Vagina (tissue), 2 donors: ENCODE data around the gene DKKL1. TPM values are rescaled to one million over a fixed set of nuclear protein-coding genes. Genes with fewer than 3 reads are reported as not detected.

Experiments used
- DNase-seq, 2 donors: peaks; one replicate each; pipeline ENCODE4 v3.0.0-alpha.2; 2017; ENCODE audit errors: extremely low spot score in 2 of 2
- H3K27ac ChIP-seq: fragments of 200-600 bp; sonication (generic); one replicate; pipeline ENCODE4 v1.5.1; 2019
- H3K27me3 ChIP-seq: fragments of 200-600 bp; sonication (generic); one replicate; pipeline ENCODE4 v1.5.1; 2019
- H3K36me3 ChIP-seq, 2 donors: fragments of 200-600 bp; sonication (generic); one replicate each; pipeline ENCODE4 v1.5.1; 2017 to 2019
- H3K4me1 ChIP-seq: fragments of 200-600 bp; sonication (generic); one replicate; pipeline ENCODE4 v1.5.1; 2019
- H3K4me3 ChIP-seq, 2 donors: fragments of 200-600 bp; sonication (generic); 1 replicate in 1 of 2; 2 replicates in 1 of 2; pipeline ENCODE4 v1.5.1; 2016 to 2019
- H3K9me3 ChIP-seq: fragments of 200-600 bp; sonication (generic); one replicate; pipeline ENCODE4 v1.5.1; 2019
- CTCF ChIP-seq, 3 experiments: fragments of 450-650 bp in 2 of 3; fragments of 200-600 bp in 1 of 3; sonication (generic) in 1 of 3; IDR thresholded peaks; one replicate each; pipeline ENCODE4 v1.5.1; 2017 to 2019; ENCODE audit warnings: antibody characterized with exemption in 3 of 3, mild to moderate bottlenecking in 2 of 3, moderate library complexity in 2 of 3
- POLR2A ChIP-seq, 2 donors: fragments of 450-650 bp; IDR thresholded peaks; one replicate each; pipeline ENCODE4 v1.6.1; 2017; ENCODE audit warnings: antibody characterized with exemption in 2 of 2, mild to moderate bottlenecking in 2 of 2, moderate library complexity in 2 of 2
- POLR2AphosphoS5 ChIP-seq, 2 donors: sonication (generic); formaldehyde crosslinking; IDR thresholded peaks; one replicate each; pipeline ENCODE4 v1.9.0; 2017; ENCODE audit warnings: antibody characterized with exemption in 2 of 2, mild to moderate bottlenecking in 2 of 2, low read depth in 1 of 2; ENCODE audit not compliant: insufficient read depth in 1 of 2
- intact Hi-C: fragments of 100-400 bp; cut with DNase I; formaldehyde crosslinking; loops from one replicate; pipeline ENCODE4 v1.15.1; 2023
- total RNA-seq: library from RNA; depleted of rRNA; stranded (reverse); fragments of >200 nt; gene quantifications from one replicate; pipeline ENCODE4 v1.2.3, GENCODE V29; 2016

Gene DKKL1
- total RNA-seq, 1 donor from 2014 or later, result not detected

- no peaks in the 10 kb centered on the region for H3K27me3 ChIP-seq
- peaks cover 24% of the 10 kb centered on the region for H3K4me1 ChIP-seq
- intact Hi-C loops, result no loop called here
- no peaks in the 10 kb centered on the region for H3K9me3 ChIP-seq
- H3K36me3 ChIP-seq, result peaks cover 0 to 70% of the 10 kb centered on the region in 2 donors
- no peak overlapping the region for H3K4me3 ChIP-seq
- H3K27ac ChIP-seq, result no peak overlapping the region
- no peak for TF ChIP-seq CTCF (IDR thresholded peaks at IDR 0.05)
- TF ChIP-seq POLR2AphosphoS5 (IDR thresholded peaks at IDR 0.05; ENCODE audit: insufficient read depth in 1 of 2, low read depth in 1 of 2), result no peak
- TF ChIP-seq POLR2A (IDR thresholded peaks at IDR 0.05), result no peak
- DNase-seq, result no peak
Observed at GRCh38 chr19:49343123-49343522, 20.6 kb upstream of the DKKL1 start.

DNA sequence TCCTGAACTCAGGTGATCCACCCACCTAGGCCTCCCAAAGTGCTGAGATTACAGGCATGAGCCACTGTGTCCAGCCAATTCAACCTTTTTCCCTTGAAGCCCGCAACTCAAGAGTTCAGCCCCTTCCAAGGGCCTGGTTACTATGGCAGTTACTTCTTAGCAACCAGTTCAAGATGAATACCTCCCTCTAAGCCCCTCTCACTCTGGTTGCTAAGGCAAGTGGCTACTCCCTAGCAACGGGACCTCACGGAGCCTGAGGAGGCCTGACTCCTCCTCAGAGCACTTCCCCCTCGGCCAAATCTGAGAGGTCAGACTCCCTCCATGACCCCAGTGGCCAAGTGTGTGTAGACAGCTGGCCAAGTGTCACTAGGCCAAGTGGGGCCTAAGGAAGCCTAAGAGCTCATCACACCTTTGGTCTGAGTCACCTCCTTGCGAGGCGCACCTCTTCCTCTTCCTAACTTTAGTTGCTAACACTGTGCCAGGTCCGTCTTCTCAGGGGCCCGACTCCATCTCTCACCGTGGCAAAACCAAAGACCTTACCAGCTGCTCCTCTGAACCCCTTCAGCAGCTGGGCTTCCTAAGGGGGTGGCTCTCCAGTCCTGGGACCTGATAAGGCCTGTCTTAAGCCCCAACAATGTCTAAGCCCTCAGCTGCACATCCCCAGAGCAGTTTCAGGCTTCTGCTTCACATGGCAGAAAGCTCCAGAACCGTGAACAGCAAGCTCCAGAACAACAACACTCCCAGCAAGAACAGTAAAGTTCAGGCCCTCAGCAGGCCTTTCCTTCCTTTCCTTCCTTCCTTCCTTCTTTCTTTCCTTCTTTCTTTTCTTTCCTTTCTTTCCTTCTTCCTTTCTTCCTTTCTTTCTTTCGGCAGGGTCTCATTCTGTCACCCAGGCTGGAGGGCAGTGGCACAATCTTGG is 18.9 kb upstream of the DKKL1 start:
- peaks cover 0 to 83% of the 10 kb centered on the region in 2 donors for H3K36me3 ChIP-seq
- H3K27me3 ChIP-seq, result no peaks in the 10 kb centered on the region
- TF ChIP-seq POLR2A (IDR thresholded peaks at IDR 0.05) (no peak), POLR2AphosphoS5 (IDR thresholded peaks at IDR 0.05; ENCODE audit: insufficient read depth in 1 of 2, low read depth in 1 of 2) (no peak), CTCF (IDR thresholded peaks at IDR 0.05) (no peak)
- intact Hi-C loops, result no loop called here
- no peaks in the 10 kb centered on the region for H3K9me3 ChIP-seq
- DNase-seq, result no peak
- H3K4me1 ChIP-seq, result peaks cover 10% of the 10 kb centered on the region
- no peak overlapping the region for H3K27ac ChIP-seq
- no peak overlapping the region for H3K4me3 ChIP-seq

DNA sequence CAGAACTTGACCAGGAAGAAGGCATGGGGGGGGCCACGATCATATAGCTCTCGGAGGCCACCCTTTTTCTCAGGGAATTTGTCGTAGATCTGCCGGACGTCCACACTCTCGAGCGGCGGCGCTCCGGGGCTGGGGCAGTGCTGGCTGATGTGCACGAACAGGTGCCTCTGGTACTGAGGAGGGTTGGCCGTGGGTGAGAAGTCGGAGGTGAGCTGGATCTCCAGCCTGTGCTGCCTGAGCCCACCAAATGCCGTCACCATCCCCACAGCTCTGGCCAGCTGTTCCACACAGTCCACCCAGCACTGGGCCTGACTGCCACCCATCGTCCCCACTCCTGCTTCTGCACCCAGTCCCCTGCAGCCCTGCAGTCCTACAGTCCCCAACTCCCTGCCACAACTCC is 16.5 kb upstream of the DKKL1 start:
- no peak for DNase-seq
- H3K9me3 ChIP-seq, result no peaks in the 10 kb centered on the region
- no peaks in the 10 kb centered on the region for H3K4me1 ChIP-seq
- intact Hi-C loops, result no loop called here
- TF ChIP-seq POLR2A (IDR thresholded peaks at IDR 0.05) (no peak), CTCF (IDR thresholded peaks at IDR 0.05) (no peak), POLR2AphosphoS5 (IDR thresholded peaks at IDR 0.05; ENCODE audit: insufficient read depth in 1 of 2, low read depth in 1 of 2) (no peak)
- no peaks in the 10 kb centered on the region for H3K27me3 ChIP-seq
- peaks cover 0 to 88% of the 10 kb centered on the region in 2 donors for H3K36me3 ChIP-seq
- no peak overlapping the region for H3K4me3 ChIP-seq
- no peak overlapping the region for H3K27ac ChIP-seq

- no peak for DNase-seq
- intact Hi-C loops, result no loop called here
- H3K27ac ChIP-seq, result no peak overlapping the region
Observed at GRCh38 chr19:49347835-49348234, 15.8 kb upstream of the DKKL1 start.

More at GRCh38 chr19:49347835-49348234, 15.8 kb upstream of the DKKL1 start:
- Histone ChIP-seq H3K36me3 (peaks cover 0 to 82% of the 10 kb centered on the region in 2 donors), H3K27me3 (no peaks in the 10 kb centered on the region), H3K4me3 (no peak overlapping the region), H3K9me3 (no peaks in the 10 kb centered on the region), H3K4me1 (no peaks in the 10 kb centered on the region)
- TF ChIP-seq CTCF (IDR thresholded peaks at IDR 0.05) (no peak), POLR2A (IDR thresholded peaks at IDR 0.05) (no peak), POLR2AphosphoS5 (IDR thresholded peaks at IDR 0.05; ENCODE audit: insufficient read depth in 1 of 2, low read depth in 1 of 2) (no peak)
